Measurements from ENCODE around the gene TEX13A. TPM values are rescaled to one million over a fixed set of nuclear protein-coding genes. Genes with fewer than 3 reads are reported as not detected.
"Not testable (repeated sequence)": the region's sequence is repeated elsewhere in the genome, so short reads cannot be mapped to it uniquely, and the experiment has no call there.

The TEX13A gene, protein sequence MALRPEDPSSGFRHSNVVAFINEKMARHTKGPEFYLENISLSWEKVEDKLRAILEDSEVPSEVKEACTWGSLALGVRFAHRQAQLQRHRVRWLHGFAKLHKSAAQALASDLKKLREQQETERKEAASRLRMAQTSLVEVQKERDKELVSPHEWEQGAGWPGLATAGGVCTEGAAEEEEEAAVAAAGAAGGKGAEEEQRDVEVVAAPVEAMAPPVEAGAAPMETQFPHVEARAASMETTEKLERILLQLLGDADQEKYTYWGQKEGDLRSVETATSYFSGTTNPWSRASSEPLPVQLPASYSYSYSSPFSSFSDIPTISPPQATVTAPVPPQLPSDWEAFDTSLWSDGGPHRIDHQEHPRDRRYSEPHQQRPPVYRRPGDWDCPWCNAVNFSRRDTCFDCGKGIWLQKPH
- total RNA-seq, result not detected
- total RNA-seq, result 0 reads per million in 2 donors

DNA sequence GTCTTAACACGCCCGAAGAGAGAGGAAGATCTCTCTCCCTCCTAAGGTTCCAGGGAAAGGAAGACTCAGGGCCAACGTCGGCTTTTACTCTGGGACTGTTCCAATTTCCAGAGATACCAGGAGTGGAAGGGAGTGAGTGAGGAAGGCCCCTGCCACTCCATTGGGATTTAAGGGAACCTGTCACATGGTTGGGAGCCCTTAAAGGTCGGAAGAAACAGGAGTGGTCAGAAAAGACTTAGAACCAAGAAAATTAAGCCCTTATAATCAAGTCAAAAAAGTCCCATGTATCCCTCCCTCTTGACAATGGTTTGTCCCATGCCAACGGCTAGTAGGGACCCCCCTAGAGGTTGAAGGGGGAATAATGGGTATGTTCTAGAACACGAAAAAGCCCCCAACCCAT is at the start of gene TEX13A:
Gene TEX13A, minus strand, starts transcription at position 59 of the 400 bp plus-strand sequence. CDS start 297 bp downstream, outside the sequence.
- Mint-ChIP-seq H3K27ac (no peak within 1 kb of the TSS), H3K4me1 (no peaks in the 10 kb centered on the region), H3K27me3 (no peaks in the 10 kb centered on the region), H3K36me3 (ENCODE audit: low read depth) (no peaks in the 10 kb centered on the region), H3K4me3 (no peak within 1 kb of the TSS)
- no peaks in the 10 kb centered on the region for H3K9me3 ChIP-seq (ENCODE audit: control insufficient read depth, low read length, poor library complexity, severe bottlenecking)
- no peak for ATAC-seq
- DNase-seq, result no peak

DNA sequence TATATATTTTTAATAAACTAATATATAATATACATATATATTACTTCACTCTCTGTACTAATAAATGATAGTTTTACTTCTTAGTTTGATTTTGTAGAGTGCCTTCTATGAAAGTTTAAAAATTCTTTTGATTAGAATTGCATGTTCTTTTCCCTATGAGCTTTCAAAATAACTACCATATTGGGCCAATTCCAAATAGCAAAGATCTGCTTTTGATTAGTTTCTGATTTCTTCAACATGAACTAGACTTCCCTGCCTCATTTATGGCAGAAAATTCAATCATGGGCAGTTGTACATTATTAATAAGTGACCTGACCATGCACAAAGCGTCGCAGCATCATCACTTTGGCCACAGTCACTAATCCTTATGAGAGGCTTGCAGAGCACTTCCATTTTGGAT is 48.9 kb upstream of the TEX13A start:
- no peak for ATAC-seq
- H3K27ac Mint-ChIP-seq, result no peak overlapping the region
- no peaks in the 10 kb centered on the region for H3K27me3 Mint-ChIP-seq
- H3K36me3 Mint-ChIP-seq (ENCODE audit: low read depth), result no peaks in the 10 kb centered on the region
- no peaks in the 10 kb centered on the region for H3K4me1 Mint-ChIP-seq
- no peaks in the 10 kb centered on the region for H3K9me3 ChIP-seq (ENCODE audit: control insufficient read depth, low read length, poor library complexity, severe bottlenecking)
- no peak overlapping the region for H3K4me3 Mint-ChIP-seq
- no peak for DNase-seq

DNA sequence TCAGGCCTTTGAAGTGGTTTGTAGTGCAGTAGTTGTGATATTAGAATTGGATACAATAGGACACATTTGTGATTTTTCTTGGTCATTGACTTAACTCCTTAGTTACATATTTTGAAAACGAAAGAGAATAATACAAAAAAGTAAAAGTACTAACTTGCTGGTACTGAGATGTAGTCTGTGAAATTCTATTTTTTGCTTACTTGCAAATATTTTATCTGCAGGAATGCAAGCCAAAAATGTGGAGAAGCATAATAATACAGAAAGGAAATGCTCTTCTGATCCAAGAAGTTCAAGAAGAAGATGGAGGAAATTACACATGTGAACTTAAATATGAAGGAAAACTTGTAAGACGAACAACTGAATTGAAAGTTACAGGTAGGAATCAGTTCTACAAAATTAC is 46.7 kb upstream of the TEX13A start:
- H3K9me3 ChIP-seq (ENCODE audit: control insufficient read depth, low read length, poor library complexity, severe bottlenecking), result no peaks in the 10 kb centered on the region
- H3K27ac Mint-ChIP-seq, result no peak overlapping the region
- ATAC-seq, result no peak
- no peak overlapping the region for H3K4me3 Mint-ChIP-seq
- no peaks in the 10 kb centered on the region for H3K27me3 Mint-ChIP-seq
- no peak for DNase-seq
- H3K36me3 Mint-ChIP-seq (ENCODE audit: low read depth), result no peaks in the 10 kb centered on the region
- no peaks in the 10 kb centered on the region for H3K4me1 Mint-ChIP-seq

DNA sequence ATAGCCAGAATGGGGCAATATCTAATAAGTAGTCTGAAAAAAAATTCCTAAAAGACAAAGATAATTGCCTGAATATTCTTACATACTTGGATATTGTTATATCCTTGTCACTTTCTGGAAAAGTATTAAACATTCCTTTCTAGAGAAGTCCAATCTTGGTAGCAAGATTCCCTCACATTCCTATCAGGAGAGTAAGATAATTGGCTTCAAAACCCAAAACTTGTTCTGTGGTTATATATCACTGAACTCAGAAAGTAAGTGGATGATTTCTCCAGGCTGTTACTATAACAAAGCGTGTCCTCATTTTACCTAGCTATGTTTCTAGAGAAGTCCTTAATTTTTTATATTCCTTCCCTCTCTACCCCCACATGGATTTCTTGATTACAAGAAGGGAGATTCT is 46.0 kb upstream of the TEX13A start:
- Mint-ChIP-seq H3K4me1 (no peaks in the 10 kb centered on the region), H3K27ac (no peak overlapping the region), H3K27me3 (no peaks in the 10 kb centered on the region), H3K36me3 (ENCODE audit: low read depth) (no peaks in the 10 kb centered on the region), H3K4me3 (no peak overlapping the region)
- no peak for DNase-seq
- no peak for ATAC-seq
- H3K9me3 ChIP-seq (ENCODE audit: control insufficient read depth, low read length, poor library complexity, severe bottlenecking), result no peaks in the 10 kb centered on the region

DNA sequence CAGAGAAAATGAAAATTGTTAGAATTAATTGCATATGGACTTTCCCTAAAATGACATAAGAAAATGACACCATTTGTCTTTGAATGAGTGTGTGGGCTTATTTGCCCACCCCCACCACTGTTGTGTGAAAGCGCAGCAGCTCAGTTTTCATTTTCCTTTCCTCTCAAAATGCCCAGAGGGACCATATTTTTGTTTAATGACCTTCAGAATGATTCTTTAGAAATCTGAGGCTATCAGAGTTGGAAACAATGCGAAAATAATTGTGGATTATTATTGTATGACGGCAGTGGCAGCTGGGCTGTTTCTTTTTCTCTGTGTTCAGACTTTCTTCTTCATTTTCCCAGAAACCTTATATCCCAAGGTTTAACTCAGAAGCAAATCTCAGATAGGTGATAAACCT is 44.6 kb upstream of the TEX13A start:
- H3K36me3 Mint-ChIP-seq (ENCODE audit: low read depth), result no peaks in the 10 kb centered on the region
- DNase-seq, result no peak
- H3K27me3 Mint-ChIP-seq, result no peaks in the 10 kb centered on the region
- no peaks in the 10 kb centered on the region for H3K4me1 Mint-ChIP-seq
- no peak for ATAC-seq
- H3K4me3 Mint-ChIP-seq, result no peak overlapping the region
- no peaks in the 10 kb centered on the region for H3K9me3 ChIP-seq (ENCODE audit: control insufficient read depth, low read length, poor library complexity, severe bottlenecking)
- no peak overlapping the region for H3K27ac Mint-ChIP-seq

DNA sequence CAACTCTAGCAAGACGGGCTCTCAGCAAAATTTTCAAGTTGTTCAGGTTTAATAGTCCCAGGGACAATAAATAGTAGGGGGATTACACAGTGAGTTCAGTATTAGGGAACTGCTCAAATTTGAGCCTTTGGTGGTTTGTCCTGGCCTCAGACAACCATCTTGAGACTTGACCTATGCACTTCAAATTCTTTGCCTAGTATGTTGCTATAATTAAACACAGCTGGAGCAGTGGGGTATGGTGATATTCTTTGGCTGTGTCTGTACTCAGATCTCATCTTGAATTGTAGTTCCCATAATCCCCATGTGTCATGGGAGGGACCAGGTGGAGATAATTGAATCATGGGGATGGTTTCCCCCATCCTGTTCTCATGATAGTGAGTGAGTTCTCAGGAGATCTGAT is 43.3 kb upstream of the TEX13A start:
- no peaks in the 10 kb centered on the region for H3K36me3 Mint-ChIP-seq (ENCODE audit: low read depth)
- H3K4me3 Mint-ChIP-seq, result no peak overlapping the region
- H3K27ac Mint-ChIP-seq, result no peak overlapping the region
- no peaks in the 10 kb centered on the region for H3K4me1 Mint-ChIP-seq
- no peaks in the 10 kb centered on the region for H3K27me3 Mint-ChIP-seq
- DNase-seq, result no peak
- no peak for ATAC-seq
- no peaks in the 10 kb centered on the region for H3K9me3 ChIP-seq (ENCODE audit: control insufficient read depth, low read length, poor library complexity, severe bottlenecking)

DNA sequence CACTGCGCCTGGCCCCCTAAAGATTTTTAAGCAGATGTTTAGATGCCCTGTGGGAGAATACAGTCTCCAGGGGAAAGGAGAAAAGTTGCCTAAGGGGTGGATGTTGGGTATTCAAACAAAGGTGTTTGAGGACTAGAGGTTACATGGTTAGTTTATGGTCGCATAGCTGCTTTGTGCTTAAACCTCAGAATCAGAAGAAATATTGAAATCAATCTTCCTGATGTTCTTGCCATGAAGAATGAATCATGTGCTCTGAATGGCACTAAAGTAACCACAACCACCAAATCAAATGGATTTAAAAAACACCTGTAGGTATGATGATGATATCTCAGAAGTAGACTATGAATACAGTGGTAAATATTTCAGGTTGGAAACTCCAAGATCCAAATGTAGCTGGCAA is 42.7 kb upstream of the TEX13A start:
- H3K4me3 Mint-ChIP-seq, result no peak overlapping the region
- no peaks in the 10 kb centered on the region for H3K36me3 Mint-ChIP-seq (ENCODE audit: low read depth)
- no peak overlapping the region for H3K27ac Mint-ChIP-seq
- DNase-seq, result no peak
- H3K27me3 Mint-ChIP-seq, result no peaks in the 10 kb centered on the region
- no peaks in the 10 kb centered on the region for H3K9me3 ChIP-seq (ENCODE audit: control insufficient read depth, low read length, poor library complexity, severe bottlenecking)
- H3K4me1 Mint-ChIP-seq, result no peaks in the 10 kb centered on the region
- ATAC-seq, result no peak

DNA sequence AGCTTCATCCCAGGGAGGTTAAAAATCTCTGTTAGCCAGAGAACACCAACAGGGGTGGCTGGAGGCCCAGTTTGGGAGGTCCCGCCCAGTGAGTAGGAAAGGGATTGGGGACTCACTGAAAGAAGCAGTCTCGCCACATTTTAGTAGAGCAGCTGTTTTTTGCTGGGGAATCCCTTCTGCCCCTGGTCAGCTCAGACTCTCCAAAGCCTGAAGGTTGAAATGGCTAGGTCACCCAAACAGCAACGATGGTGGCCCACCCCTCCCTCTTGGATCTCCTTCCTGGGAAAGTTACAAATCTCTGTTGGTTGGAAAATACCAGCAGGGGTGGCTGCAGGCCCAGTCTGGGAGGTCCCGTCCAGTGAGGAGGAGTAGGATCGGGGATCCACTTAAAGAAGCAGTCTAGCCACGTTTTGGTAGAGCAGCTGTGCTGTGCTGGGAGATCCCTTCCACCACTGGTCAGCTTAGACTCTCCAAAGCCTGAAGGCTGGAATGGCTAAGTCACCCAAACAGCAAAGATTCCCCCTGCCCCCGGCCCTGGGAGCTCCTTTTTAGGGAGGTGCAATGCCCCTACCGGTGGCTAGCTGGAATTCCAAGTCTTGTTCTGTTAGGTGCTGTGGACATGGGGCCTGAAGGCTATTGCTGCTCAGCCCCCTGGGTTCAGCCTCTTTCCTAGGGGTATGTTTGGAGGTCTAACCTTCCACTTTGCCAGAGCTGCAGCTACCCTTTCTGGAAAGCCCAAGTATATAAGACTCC is 40.0 kb upstream of the TEX13A start:
- no peaks in the 10 kb centered on the region for H3K36me3 Mint-ChIP-seq (ENCODE audit: low read depth)
- ATAC-seq (no peak), DNase-seq (no peak)
- H3K27me3 Mint-ChIP-seq, result no peaks in the 10 kb centered on the region
- H3K27ac Mint-ChIP-seq, result no peak overlapping the region
- no peaks in the 10 kb centered on the region for H3K9me3 ChIP-seq (ENCODE audit: control insufficient read depth, low read length, poor library complexity, severe bottlenecking)
- H3K4me1 Mint-ChIP-seq, result no peaks in the 10 kb centered on the region
- H3K4me3 Mint-ChIP-seq, result no peak overlapping the region

DNA sequence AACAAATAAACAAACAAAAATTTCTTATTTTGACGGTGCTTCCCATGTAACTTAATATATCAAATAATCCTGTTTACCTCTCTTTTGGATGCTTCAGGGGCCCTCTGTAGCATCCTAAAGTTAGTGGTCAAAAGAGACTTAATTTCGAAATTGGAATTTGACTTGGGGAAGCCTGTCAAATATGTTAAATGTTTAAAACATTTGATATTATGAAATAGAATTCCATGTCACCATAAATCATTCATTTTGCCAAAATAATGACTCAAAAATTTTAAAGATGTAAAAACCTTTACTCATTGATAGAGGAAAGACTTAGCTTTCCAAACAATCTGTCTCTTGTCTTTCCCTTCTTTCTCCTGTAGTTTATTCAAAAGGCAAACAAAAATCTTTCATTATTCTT is 20.6 kb upstream of the TEX13A start:
- Mint-ChIP-seq H3K36me3 (ENCODE audit: low read depth) (no peaks in the 10 kb centered on the region), H3K27me3 (no peaks in the 10 kb centered on the region), H3K4me1 (no peaks in the 10 kb centered on the region), H3K4me3 (no peak overlapping the region), H3K27ac (no peak overlapping the region)
- no peak for ATAC-seq
- no peaks in the 10 kb centered on the region for H3K9me3 ChIP-seq (ENCODE audit: control insufficient read depth, low read length, poor library complexity, severe bottlenecking)
- DNase-seq, result no peak

DNA sequence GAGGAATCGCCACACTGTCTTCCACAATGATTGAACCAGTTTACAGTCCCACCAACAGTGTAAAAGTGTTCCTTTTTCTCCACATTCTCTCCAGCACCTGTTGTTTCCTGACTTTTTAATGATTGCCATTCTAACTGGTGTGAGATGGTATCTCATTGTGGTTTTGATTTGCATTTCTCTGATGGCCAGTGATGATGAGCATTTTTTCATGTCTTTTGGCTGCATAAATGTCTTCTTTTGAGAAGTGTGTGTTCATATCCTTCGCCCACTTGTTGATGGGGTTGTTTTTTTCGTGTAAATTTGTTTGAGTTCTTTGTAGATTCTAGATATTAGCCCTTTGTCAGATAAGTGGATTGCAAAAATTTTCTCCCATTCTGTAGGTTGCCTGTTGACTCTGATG is 16.9 kb upstream of the TEX13A start:
- ATAC-seq; H3K4me3 Mint-ChIP-seq; DNase-seq; H3K4me1 Mint-ChIP-seq; H3K36me3 Mint-ChIP-seq (ENCODE audit: low read depth); H3K9me3 ChIP-seq (ENCODE audit: control insufficient read depth, low read length, poor library complexity, severe bottlenecking); H3K27ac Mint-ChIP-seq; H3K27me3 Mint-ChIP-seq: not testable (repeated sequence)

DNA sequence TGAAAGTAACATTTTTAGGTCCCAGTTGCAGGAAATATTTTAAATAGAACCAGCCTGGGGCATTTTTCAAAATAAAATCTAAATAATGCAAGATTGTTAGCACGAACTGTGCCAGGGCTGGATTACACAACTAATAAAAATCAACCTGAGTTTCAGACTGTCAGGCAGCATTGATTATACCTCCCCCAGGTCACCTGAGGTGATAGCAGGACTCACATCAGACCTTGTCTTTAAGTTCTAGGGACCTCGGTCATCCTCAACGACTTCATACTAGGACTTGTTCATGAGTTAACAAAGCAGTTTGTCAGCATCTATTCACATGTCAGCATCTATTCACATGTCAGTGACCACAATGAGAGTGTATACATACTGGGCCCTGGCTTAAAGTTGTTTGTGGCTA is 8.7 kb upstream of the TEX13A start:
- no peak for DNase-seq

DNA sequence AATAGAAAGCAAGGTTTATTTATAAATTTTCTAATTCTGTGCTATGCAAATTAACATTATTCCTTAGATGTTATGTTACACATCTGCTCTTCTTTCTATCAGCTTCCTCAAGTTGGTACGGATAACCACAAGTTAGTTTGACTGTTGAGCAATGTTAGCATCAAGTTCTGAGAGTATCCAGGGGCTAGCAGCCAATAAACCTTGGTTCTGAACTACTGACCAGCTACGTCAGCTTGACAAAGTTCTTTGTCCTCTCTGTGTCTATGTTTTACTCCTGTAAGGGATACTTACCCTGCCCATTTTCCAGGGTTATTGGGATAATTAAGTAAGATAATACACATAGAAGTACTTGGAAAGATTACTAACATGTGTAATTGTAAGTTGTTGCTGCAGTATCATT is 8.1 kb upstream of the TEX13A start:
- Mint-ChIP-seq H3K36me3 (ENCODE audit: low read depth) (no peaks in the 10 kb centered on the region), H3K27me3 (no peaks in the 10 kb centered on the region), H3K4me1 (no peaks in the 10 kb centered on the region), H3K4me3 (no peak overlapping the region), H3K27ac (no peak overlapping the region)
- no peaks in the 10 kb centered on the region for H3K9me3 ChIP-seq (ENCODE audit: control insufficient read depth, low read length, poor library complexity, severe bottlenecking)
- no peak for ATAC-seq
- DNase-seq, result no peak

More for the DNA sequence above, 8.7 kb upstream of the TEX13A start:
- H3K36me3 Mint-ChIP-seq (ENCODE audit: low read depth), result no peaks in the 10 kb centered on the region
- no peaks in the 10 kb centered on the region for H3K4me1 Mint-ChIP-seq
- no peak for ATAC-seq
- no peak overlapping the region for H3K27ac Mint-ChIP-seq
- H3K4me3 Mint-ChIP-seq, result no peak overlapping the region
- H3K9me3 ChIP-seq (ENCODE audit: control insufficient read depth, low read length, poor library complexity, severe bottlenecking), result no peaks in the 10 kb centered on the region
- H3K27me3 Mint-ChIP-seq, result no peaks in the 10 kb centered on the region

DNA sequence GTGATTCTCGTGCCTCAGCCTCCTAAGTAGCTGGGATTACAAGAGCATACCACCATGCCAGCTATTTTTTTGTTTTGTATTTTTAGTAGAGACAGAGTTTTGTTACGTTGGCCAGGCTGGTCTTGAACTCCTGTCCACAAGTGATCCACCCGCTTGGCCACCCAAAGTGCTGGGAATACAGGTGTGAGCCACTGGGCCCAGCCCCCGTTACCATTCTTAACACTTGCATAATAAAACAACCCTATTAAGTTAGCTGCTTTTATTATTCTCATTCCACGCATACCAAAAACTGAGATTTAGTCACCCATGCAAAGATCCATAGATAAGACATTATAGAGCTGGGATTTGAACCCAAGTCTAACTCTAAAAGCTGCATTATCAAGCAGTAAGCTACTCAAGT is 6.0 kb upstream of the TEX13A start:
- ATAC-seq, result no peak
- no peaks in the 10 kb centered on the region for H3K4me1 Mint-ChIP-seq
- no peak for DNase-seq
- H3K4me3 Mint-ChIP-seq, result no peak overlapping the region
- H3K36me3 Mint-ChIP-seq (ENCODE audit: low read depth), result no peaks in the 10 kb centered on the region
- H3K9me3 ChIP-seq (ENCODE audit: control insufficient read depth, low read length, poor library complexity, severe bottlenecking), result no peaks in the 10 kb centered on the region
- no peak overlapping the region for H3K27ac Mint-ChIP-seq
- no peaks in the 10 kb centered on the region for H3K27me3 Mint-ChIP-seq

DNA sequence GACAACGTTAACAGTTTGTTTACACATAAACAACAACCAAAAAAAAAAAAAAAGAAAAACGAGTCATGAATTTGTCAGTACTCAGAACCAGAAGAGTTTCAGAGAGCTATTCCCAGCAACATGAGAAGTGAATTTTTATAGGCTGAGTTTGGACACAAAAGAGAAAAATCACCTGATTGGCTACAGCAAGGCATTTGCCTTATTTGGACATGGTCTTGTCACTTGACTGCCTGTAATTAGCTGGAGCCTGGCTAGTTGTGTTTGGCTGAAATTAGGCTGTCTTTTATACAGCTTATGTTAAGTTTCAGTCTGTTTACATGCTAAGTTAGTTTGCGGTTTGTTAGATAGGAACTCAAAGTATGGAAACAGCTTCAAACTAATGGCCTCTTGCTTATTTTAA is 880 bp upstream of the TEX13A start:
- DNase-seq (no peak), ATAC-seq (no peak)
- no peaks in the 10 kb centered on the region for H3K9me3 ChIP-seq (ENCODE audit: control insufficient read depth, low read length, poor library complexity, severe bottlenecking)
- Mint-ChIP-seq H3K4me3 (no peak overlapping the region), H3K27me3 (no peaks in the 10 kb centered on the region), H3K27ac (no peak overlapping the region), H3K4me1 (no peaks in the 10 kb centered on the region), H3K36me3 (ENCODE audit: low read depth) (no peaks in the 10 kb centered on the region)
